ENCODE data around the gene PDLIM1. TPM values are rescaled to one million over a fixed set of nuclear protein-coding genes. Genes with fewer than 3 reads are reported as not detected.

PDLIM1 gene
- polyA plus RNA-seq, 1 donor = 35.6 TPM

DNA sequence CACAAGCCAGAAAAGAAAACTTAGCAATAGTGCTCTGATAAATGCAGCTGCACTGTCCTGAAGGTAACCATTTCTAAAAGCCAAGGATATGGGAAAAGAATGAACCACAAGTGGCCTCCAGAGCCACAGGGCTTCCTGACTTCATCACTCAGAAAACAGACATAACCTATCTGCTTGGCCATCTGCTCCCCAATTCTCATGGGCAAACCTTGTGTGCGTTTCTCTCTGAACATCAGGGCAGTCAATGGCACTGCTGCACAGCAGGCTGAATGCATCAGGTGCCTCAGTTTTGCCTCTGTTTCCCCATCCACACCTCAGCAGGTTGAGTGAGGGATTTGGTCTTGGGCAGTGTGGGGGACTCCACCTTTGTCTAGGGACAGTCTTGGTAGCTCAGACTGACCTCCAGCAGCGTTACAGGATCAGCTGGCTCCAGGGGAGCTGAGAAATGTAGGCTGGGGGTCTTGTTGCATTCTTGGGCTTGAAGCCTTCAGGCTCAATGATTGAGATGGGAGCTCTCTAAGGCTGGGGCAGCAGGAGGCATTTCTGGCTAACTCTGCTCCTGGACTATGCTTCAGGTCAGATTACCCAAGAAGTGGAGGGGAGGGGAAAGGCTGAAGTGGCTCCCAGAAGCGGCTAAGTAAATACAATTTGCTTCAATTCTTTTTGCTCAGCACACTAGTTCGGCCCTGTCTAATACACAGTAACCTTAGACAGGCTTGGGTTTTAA lies 23.6 kb upstream of the PDLIM1 start:
- DNase-seq = no peak

DNA sequence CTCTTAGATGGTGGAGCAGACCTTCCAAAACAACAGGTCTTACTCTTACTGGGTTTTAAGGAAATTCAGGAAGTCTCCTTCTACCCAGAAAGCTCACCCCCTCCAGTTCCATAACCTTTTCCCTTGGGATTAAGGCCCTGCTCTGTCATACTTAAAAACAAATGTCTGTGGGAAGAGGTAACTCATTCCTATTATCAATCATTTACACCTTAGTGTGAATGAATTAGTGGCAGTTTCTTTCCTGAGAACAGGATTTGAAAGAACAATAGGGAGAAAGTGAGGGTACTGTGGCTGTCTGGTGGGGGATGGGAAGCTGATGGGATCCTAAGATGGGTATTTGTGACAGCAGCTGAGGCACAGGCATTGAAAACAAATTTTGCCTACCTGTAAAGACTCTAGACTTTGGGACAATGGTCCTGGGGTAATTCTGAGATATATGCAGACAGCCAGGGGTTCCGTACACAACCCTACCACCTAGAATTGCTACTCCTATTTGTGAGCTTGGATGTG lies 22.2 kb upstream of the PDLIM1 start:
- DNase-seq = no peak

- no peak for DNase-seq
Measured at GRCh38 chr10:95312257-95312656, 21.5 kb upstream of the PDLIM1 start.

- DNase-seq = no peak
Measured at GRCh38 chr10:95309958-95310357, 19.2 kb upstream of the PDLIM1 start.

- DNase-seq = no peak
Measured at GRCh38 chr10:95308389-95309302, 17.8 kb upstream of the PDLIM1 start.

DNA sequence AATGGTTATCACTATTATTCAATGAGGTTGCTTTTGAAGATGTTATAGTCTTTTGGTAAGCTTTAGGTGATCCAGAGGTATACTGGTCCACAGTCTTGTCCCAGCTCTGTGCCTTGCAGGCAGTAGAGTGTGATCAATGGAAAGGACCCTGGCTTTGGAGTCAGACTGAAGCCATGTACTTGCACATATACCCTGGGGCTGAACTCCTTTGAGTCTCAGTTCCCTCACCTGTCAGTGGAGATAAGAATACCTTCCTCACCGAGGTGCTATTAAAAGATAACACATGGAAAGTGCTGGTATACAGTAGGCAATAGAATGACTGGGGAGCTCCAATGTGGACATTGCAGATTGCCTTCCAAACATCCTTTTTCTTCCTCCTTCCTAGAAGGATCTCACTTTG lies 16.0 kb upstream of the PDLIM1 start:
- DNase-seq = no peak

DNA sequence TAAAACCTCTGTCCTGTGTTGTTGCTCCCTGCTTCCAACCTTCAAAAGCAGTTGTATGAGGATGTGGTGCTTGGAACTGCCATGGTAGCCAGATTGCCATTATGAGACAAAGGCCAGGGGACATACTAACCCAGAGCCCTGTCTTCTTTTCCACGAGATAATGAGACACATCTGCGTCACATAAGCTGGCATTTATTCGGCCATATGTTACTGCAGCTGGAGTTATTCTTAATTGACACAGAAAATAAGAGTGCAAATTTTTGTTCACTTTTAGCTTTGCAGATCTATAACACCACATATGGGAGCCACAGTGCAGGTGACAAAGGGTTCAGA lies 15.5 kb upstream of the PDLIM1 start:
- no peak for DNase-seq

DNA sequence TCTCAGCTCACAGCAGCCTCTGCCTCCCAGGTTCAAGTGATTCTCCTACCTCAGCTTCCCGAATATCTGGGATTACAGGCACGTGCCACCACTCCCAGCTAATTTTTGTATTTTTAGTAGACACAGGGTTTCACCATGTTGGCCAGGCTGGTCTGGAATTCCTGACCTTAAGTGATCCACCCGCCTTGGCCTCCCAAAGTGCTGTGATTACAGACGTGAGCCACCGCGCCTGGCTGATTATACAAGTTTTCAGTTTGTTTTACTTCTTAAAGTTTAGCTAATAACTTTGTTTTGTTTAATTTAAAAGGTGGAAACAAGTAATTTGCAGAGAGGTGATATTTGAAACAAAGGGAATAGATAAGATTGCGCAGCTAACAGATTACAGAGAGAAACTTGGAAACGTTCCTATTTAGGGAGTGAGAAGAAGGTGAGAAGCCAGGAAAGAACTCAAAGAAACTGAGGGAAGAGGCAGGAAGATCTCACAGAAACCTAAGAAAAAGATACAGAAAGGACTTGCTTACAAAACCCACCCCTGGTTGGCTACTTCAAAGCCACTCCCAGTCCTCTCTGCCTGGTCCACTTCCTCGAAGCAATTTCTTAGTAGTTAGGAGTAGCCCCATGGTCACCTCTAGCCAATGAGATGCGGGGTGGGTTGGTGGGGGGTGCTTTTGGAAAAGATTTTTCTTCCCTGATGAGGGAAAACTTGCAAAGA lies 15.0 kb upstream of the PDLIM1 start:
- no peak for DNase-seq

GRCh38 chr10:95304976-95305375 lies 14.2 kb upstream of the PDLIM1 start:
- no peak for DNase-seq

DNA sequence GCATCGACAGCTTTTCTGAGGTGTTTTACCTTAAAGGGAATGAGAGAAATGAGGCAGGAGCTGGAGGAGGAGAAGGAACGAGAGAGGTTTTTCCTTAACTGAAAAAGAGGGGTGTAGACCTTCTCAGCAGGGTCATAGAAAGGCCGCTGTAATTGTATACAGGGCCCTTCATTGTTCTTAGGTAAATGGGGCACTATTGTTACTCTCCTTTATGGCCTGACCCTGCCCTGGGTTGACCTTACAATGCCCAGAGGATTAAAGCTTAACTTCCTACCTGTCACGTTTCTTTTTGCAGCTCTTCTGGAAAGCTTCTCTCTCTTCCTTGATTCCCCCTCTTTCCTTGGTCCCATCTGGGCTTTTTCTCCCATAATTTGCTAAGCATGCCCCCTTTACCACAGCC lies 13.7 kb upstream of the PDLIM1 start:
- DNase-seq = no peak

GRCh38 chr10:95303950-95304349 lies 13.1 kb upstream of the PDLIM1 start:
- DNase-seq = no peak

DNA sequence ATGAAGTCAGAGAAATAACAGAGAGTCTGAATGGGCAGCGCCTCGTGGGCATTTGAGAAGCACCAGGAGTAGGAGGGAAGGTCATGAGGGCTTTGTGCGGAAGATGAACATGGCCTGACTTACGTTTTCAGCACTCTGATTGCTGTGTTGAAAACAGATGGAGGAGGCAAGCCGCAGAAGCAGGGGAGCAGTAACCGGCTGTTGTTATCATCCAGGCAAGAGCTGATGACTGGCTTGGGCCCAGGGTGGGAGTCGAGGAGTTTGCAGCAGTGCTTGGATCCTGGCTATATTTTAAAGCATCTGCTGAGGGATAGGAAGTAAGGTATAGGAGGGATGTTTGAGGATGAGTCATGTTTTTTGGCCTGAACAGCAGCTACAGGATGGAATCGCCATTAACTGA lies 12.7 kb upstream of the PDLIM1 start:
- no peak for DNase-seq

- no peak for DNase-seq
Measured at GRCh38 chr10:95300022-95300539, 9.3 kb upstream of the PDLIM1 start.

GRCh38 chr10:95297402-95297801 lies 6.6 kb upstream of the PDLIM1 start:
- no peak for DNase-seq

DNA sequence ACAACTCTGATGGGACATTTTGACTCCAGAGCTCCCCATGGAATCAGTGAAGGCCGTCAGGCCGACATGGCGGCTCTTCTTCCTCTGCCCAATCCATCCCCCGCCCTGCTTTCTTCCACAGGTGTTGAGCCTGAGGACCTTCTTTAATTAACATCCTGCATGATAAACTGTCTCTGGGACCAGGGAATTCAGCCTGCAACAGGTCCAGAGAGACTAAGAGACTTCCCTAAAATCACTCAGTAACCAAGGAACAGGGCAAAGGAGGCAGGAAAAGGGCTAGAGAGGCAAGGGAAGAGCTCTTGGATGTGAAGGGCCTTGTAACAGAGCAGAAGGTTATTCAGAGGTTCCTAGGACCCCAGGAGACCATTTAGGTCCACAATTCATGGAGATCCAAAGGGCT lies 6.0 kb upstream of the PDLIM1 start:
- no peak for DNase-seq

GRCh38 chr10:95295031-95295755 lies 4.4 kb upstream of the PDLIM1 start:
- DNase-seq = no peak

- no peak for DNase-seq
Measured at GRCh38 chr10:95293631-95294030, 2.8 kb upstream of the PDLIM1 start.

DNA sequence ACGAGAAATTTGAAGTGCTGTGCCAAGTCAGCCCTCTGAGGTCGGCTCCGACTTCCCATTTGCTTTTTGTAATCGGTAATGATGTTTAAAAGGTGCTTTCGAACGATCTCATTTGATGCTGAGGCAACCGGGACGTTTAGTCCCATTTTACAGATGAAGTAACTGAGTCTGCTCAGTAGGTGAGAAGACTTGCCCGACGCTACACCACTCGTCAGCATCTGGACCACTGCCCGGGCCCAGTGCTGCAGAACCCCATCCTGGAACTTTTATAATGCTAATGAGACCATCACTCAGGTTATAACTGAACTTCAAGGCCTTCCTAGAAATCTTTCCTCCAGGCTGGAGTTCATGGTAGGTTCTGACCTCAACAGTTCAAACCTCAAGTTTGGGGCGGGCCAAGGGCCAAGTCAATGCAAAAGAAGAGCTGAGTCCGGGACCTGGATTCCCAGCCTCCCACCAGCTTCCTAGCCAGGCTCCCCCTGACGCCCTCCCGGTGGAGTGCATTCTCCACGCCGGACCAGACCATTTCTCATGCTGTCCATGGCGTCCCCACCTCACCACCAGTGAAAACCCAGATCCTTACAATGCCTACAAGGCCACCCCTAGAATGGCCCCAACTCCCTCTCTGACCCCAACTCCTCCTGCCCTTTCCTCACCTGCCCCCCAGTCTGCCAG lies 699 bp upstream of the PDLIM1 start:
- no peak for DNase-seq

DNA sequence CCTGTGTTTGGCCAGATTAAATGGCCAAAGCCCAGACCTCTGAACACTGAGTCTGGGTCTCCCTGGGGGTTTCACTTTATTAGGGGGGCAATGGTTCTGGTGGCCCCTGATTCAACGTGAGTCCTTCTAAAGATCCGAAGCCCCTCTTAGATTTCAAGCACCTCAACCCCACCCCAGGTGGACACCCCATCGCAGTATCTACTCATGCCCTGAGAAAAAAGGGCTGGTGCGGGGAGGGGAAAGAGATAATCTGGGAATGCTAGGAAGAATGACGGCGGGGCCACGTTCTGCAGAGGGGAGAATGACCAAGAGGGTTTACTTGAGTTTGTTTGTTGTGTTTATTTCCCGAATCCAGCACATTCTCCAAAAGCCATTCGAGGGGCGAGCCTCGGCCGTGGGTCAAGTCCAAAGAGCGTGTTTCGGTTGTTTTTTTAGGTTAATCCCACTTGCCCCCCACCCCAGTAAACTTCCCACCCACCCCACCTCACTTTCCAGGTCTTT lies 832 bp downstream of the PDLIM1 start:
- no peak for DNase-seq

DNA sequence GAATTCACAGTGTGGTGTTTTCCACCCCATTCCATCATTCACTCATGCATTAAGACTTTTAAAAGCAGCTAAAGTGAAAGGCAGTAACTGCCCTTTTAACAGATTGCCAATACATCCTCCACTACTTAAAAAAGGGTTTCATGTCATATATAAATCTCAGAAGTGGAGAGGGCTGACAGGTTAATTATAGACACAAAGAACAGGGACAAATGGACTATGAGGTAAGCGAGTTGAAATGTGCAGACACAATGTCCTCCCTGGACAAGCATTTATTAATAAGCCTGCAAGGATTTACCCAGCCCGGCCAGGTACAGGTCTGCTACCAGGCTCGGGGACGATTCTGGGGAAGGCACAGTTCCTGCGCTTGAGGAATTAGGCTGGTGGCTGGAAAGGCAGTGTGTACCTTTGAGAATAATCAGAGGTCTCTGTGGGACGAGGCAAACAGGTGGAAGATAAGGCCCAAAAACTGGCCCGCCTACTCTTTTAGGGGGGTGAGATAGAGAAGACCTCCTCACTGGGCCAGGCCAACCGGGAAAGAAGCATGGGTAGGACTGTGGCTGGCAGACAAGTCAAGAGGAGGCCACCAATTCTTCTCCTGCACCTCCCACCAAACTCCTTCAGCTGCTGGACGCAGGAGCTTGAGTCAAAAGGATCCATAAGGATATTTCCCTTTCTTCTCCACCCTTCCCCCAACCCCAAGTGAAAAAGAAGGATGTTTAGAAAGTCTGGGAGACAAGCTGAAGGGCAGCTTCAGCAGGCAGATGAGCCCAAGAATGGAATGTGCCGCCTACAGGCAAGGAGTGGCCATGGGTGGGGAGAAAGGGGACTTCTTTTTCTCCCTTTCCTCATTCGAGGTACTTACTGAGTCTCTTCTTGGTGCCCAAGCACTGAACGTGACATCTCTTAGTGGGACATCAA lies 1.5 kb downstream of the PDLIM1 start:
- no peak for DNase-seq

Data from hindlimb muscle (tissue), 1 donor.